CD4-positive, alpha-beta T cell treated with Interleukin-15 for 1 hour (primary cell): ENCODE results near the gene SLC4A9.
A peak's percentile ranks its signal among the peaks of the same experiment; 100 is the strongest.

ENCODE experiments used
- DNase-seq: peaks from one replicate; pipeline ENCODE4 v3.0.0-alpha.2; 2020

SLC4A9 gene

GRCh38 chr5:140360101-140360500 lies at the start of gene SLC4A9:
TSS of gene SLC4A9 (plus strand) at chr5:140360194. CDS start at chr5:140360237, 43 bp downstream.
- no peak for DNase-seq

- no peak for DNase-seq
These were observed 49.6 kb upstream of the SLC4A9 start for GRCh38 chr5:140310434-140310833.

- no peak for DNase-seq
These were observed 49.0 kb upstream of the SLC4A9 start for GRCh38 chr5:140311011-140311467.

GRCh38 chr5:140312067-140312790 lies 47.8 kb upstream of the SLC4A9 start:
- DNase-seq, result no peak

- no peak for DNase-seq
These were observed 47.2 kb upstream of the SLC4A9 start for GRCh38 chr5:140312791-140313189.

GRCh38 chr5:140317859-140318258 lies 42.1 kb upstream of the SLC4A9 start:
- no peak for DNase-seq

GRCh38 chr5:140318792-140319191 lies 41.2 kb upstream of the SLC4A9 start:
- no peak for DNase-seq

- DNase-seq, result no peak
These were observed 40.2 kb upstream of the SLC4A9 start for GRCh38 chr5:140319833-140320232.

GRCh38 chr5:140321796-140322195 lies 38.2 kb upstream of the SLC4A9 start:
- peak; percentile 74 for DNase-seq

GRCh38 chr5:140322751-140323731 lies 37.0 kb upstream of the SLC4A9 start:
- no peak for DNase-seq

GRCh38 chr5:140324041-140324600 lies 35.9 kb upstream of the SLC4A9 start:
- DNase-seq, result no peak

GRCh38 chr5:140324617-140325241 lies 35.3 kb upstream of the SLC4A9 start:
- DNase-seq, result no peak

- DNase-seq, result no peak
These were observed 34.5 kb upstream of the SLC4A9 start for GRCh38 chr5:140325486-140325885.

- DNase-seq, result no peak
These were observed 32.4 kb upstream of the SLC4A9 start for GRCh38 chr5:140327589-140327988.

- DNase-seq, result no peak
These were observed 31.8 kb upstream of the SLC4A9 start for GRCh38 chr5:140328036-140328764.

- no peak for DNase-seq
These were observed 30.1 kb upstream of the SLC4A9 start for GRCh38 chr5:140329739-140330481.

- DNase-seq, result no peak
These were observed 28.4 kb upstream of the SLC4A9 start for GRCh38 chr5:140331638-140332037.

- DNase-seq, result no peak
These were observed 23.6 kb upstream of the SLC4A9 start for GRCh38 chr5:140336388-140336787.

GRCh38 chr5:140337880-140338279 lies 22.1 kb upstream of the SLC4A9 start:
- DNase-seq, result no peak

- DNase-seq, result no peak
These were observed 21.7 kb upstream of the SLC4A9 start for GRCh38 chr5:140338336-140338735.

GRCh38 chr5:140338908-140339307 lies 21.1 kb upstream of the SLC4A9 start:
- DNase-seq, result no peak

- no peak for DNase-seq
These were observed 20.4 kb upstream of the SLC4A9 start for GRCh38 chr5:140339636-140340035.
